OCI-LY1 (cell line): Measurements from ENCODE around the gene CACNA1B.

Source experiments
- H2AFZ ChIP-seq: fragments of 200-600 bp; sonication (generic), shearing (Covaris generic); 2 replicates; pipeline ENCODE4 v1.6.0; 2014; ENCODE audit warnings: antibody characterized with exemption, mild to moderate bottlenecking, low read length
- H3F3A ChIP-seq: fragments of 200-600 bp; sonication (generic), shearing (Covaris generic); 2 replicates; pipeline ENCODE4 v1.6.0; 2014; ENCODE audit warnings: mild to moderate bottlenecking, antibody characterized with exemption, low read length, moderate library complexity; ENCODE audit not compliant: insufficient read depth
- H3K27ac ChIP-seq: fragments of 200-600 bp; sonication (generic); 2 replicates; pipeline ENCODE4 v1.5.1; 2014; ENCODE audit warnings: low read length, mixed run types, mild to moderate bottlenecking, low read depth; ENCODE audit not compliant: poor library complexity, severe bottlenecking
- H3K27me3 ChIP-seq: fragments of 200-600 bp; sonication (generic); 2 replicates; pipeline ENCODE4 v1.6.0; 2014; ENCODE audit warnings: antibody characterized with exemption, mild to moderate bottlenecking, low read length, moderate library complexity; ENCODE audit not compliant: insufficient read depth
- H3K36me3 ChIP-seq: fragments of 200-600 bp; sonication (generic); 2 replicates; pipeline ENCODE4 v1.6.1; 2014; ENCODE audit warnings: mild to moderate bottlenecking, antibody characterized with exemption, low read length, moderate library complexity, mixed read lengths; ENCODE audit not compliant: insufficient read depth
- H3K4me1 ChIP-seq: fragments of 200-600 bp; sonication (generic); 2 replicates; pipeline ENCODE4 v1.5.1; 2014; ENCODE audit warnings: mild to moderate bottlenecking, low read length, moderate library complexity; ENCODE audit not compliant: insufficient read depth, severe bottlenecking
- H3K4me2 ChIP-seq: fragments of 200-600 bp; sonication (generic), shearing (Covaris generic); 2 replicates; pipeline ENCODE4 v1.6.1; 2014; ENCODE audit warnings: low read length
- H3K4me3 ChIP-seq: fragments of 200-600 bp; sonication (generic); 2 replicates; pipeline ENCODE4 v1.5.1; 2014; ENCODE audit warnings: low read length, low read depth, mild to moderate bottlenecking, mixed read lengths; ENCODE audit not compliant: poor library complexity, severe bottlenecking
- H3K79me2 ChIP-seq: fragments of 200-600 bp; shearing (Covaris generic); 2 replicates; pipeline ENCODE4 v1.6.1; 2016; ENCODE audit warnings: mixed run types, low read length, mixed read lengths; ENCODE audit not compliant: insufficient read depth
- H3K9ac ChIP-seq: fragments of 200-600 bp; sonication (generic), shearing (Covaris generic); 2 replicates; pipeline ENCODE4 v1.6.1; 2014; ENCODE audit warnings: mild to moderate bottlenecking, low read length, mixed read lengths
- H3K9me2 ChIP-seq: fragments of 200-600 bp; sonication (generic), shearing (Covaris generic); 2 replicates; pipeline ENCODE4 v1.6.1; 2014; ENCODE audit warnings: low read depth, mild to moderate bottlenecking, low read length, mixed read lengths
- H3K9me3 ChIP-seq: fragments of 200-600 bp; shearing (Covaris generic); 2 replicates; pipeline ENCODE4 v1.6.1; 2014; ENCODE audit warnings: low read length, mixed read lengths
- H4K20me1 ChIP-seq: fragments of 200-600 bp; sonication (generic), shearing (Covaris generic); 2 replicates; pipeline ENCODE4 v1.6.0; 2016; ENCODE audit warnings: mild to moderate bottlenecking, low read length; ENCODE audit not compliant: insufficient read depth
- EZH2 ChIP-seq: fragments of 200-600 bp; sonication (generic), shearing (Covaris generic); IDR thresholded peaks from 2 replicates; pipeline ENCODE4 v1.8.0; 2017; ENCODE audit warnings: borderline replicate concordance, mixed run types, mild to moderate bottlenecking, antibody characterized with exemption, low read length, moderate library complexity, mixed read lengths
- TF ChIP-seq, protein P1 (sequence below): fragments of 200-600 bp; sonication (generic), shearing (Covaris generic); IDR thresholded peaks from 2 replicates; pipeline ENCODE4 v1.5.1; 2017; ENCODE audit warnings: mild to moderate bottlenecking, antibody characterized with exemption, low read length, moderate library complexity, mixed read lengths

Gene CACNA1B

DNA sequence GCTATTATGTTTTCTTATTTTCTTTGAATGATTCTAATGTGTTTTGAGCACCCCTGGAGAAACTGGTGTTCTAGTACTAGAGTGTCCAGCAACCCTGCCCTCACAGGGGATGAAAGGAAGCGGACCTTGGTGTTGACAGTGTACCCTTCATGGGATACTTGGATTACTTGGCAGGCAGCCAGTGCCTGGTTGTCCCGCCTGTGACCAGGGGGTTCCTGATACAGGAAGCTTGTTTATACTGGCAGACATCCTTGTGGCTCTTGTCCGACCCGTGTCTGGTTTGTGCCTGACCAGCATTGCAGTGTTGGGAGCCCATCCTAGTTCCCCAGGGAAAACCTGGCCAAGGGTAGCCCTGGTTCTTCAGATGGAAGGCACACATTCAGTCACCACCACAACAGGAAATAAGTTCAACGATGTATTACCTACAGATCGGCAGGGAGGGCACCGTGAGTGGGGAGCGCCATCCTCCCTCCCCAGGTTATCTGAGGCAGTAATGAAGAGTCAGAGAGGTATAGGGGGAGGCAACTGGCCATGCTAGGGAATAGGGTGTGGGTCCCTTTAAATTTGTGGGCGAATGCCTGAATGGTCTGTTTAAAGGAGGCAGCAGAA is 47.3 kb downstream of the CACNA1B start:
- Histone ChIP-seq H3K27me3 (0 out of 2 replicates have a peak, but pooled peaks cover 5% of the 10 kb centered on the region), H3K9me3 (no peaks in the 10 kb centered on the region), H3K79me2 (no peaks in the 10 kb centered on the region), H3F3A (no peaks in the 10 kb centered on the region), H2AFZ (no peak overlapping the region), H3K9me2 (no peaks in the 10 kb centered on the region), H4K20me1 (no peaks in the 10 kb centered on the region), H3K36me3 (no peaks in the 10 kb centered on the region), H3K4me3 (no peak overlapping the region), H3K4me1 (no peaks in the 10 kb centered on the region), H3K4me2 (no peak overlapping the region), H3K9ac (no peak overlapping the region), H3K27ac (no peak overlapping the region)
- TF ChIP-seq, protein P1, sequence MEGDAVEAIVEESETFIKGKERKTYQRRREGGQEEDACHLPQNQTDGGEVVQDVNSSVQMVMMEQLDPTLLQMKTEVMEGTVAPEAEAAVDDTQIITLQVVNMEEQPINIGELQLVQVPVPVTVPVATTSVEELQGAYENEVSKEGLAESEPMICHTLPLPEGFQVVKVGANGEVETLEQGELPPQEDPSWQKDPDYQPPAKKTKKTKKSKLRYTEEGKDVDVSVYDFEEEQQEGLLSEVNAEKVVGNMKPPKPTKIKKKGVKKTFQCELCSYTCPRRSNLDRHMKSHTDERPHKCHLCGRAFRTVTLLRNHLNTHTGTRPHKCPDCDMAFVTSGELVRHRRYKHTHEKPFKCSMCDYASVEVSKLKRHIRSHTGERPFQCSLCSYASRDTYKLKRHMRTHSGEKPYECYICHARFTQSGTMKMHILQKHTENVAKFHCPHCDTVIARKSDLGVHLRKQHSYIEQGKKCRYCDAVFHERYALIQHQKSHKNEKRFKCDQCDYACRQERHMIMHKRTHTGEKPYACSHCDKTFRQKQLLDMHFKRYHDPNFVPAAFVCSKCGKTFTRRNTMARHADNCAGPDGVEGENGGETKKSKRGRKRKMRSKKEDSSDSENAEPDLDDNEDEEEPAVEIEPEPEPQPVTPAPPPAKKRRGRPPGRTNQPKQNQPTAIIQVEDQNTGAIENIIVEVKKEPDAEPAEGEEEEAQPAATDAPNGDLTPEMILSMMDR: no peak
- no peak for TF ChIP-seq EZH2

GRCh38 chr9:137943655-137944054 is 66.1 kb downstream of the CACNA1B start:
- Histone ChIP-seq H3K4me2 (no peak overlapping the region), H3K4me1 (no peaks in the 10 kb centered on the region), H3K27ac (no peak overlapping the region), H2AFZ (no peak overlapping the region), H3K27me3 (no peaks in the 10 kb centered on the region), H3K36me3 (no peaks in the 10 kb centered on the region), H3K9me3 (peaks cover 14% of the 10 kb centered on the region), H3K4me3 (no peak overlapping the region), H3K9ac (no peak overlapping the region), H3F3A (no peaks in the 10 kb centered on the region), H3K9me2 (no peaks in the 10 kb centered on the region), H4K20me1 (no peaks in the 10 kb centered on the region), H3K79me2 (no peaks in the 10 kb centered on the region)
- TF ChIP-seq, protein P1: no peak
- no peak for TF ChIP-seq EZH2

GRCh38 chr9:137945581-137945980 is 68.0 kb downstream of the CACNA1B start:
- H3K9ac ChIP-seq: no peak overlapping the region
- no peaks in the 10 kb centered on the region for H3K9me2 ChIP-seq
- no peak overlapping the region for H3K27ac ChIP-seq
- no peaks in the 10 kb centered on the region for H3K79me2 ChIP-seq
- no peaks in the 10 kb centered on the region for H3F3A ChIP-seq
- H2AFZ ChIP-seq: no peak overlapping the region
- no peaks in the 10 kb centered on the region for H3K36me3 ChIP-seq
- peaks cover 14% of the 10 kb centered on the region for H3K9me3 ChIP-seq
- H3K4me1 ChIP-seq: no peaks in the 10 kb centered on the region
- no peaks in the 10 kb centered on the region for H4K20me1 ChIP-seq
- TF ChIP-seq EZH2: no peak
- TF ChIP-seq, protein P1: no peak
- no peak overlapping the region for H3K4me3 ChIP-seq
- H3K4me2 ChIP-seq: no peak overlapping the region
- no peaks in the 10 kb centered on the region for H3K27me3 ChIP-seq
